Neural progenitor cell (in vitro differentiated cells): ENCODE data around the gene FHDC1. TPM values are rescaled to one million over a fixed set of nuclear protein-coding genes. Genes with fewer than 3 reads are reported as not detected.

ENCODE experiments used
- DNase-seq: peaks from one replicate; pipeline ENCODE4 v3.0.0-alpha.2; 2016; ENCODE audit warnings: low spot score
- H2AFZ ChIP-seq: fragments of 200-600 bp; sonication (generic); replicated peaks from 2 replicates; pipeline ENCODE4 v1.6.1; 2016; ENCODE audit warnings: antibody characterized with exemption
- H3F3A ChIP-seq: fragments of 200-600 bp; sonication (generic); 2 replicates; pipeline ENCODE4 v1.6.1; 2016; ENCODE audit warnings: antibody characterized with exemption, low read depth
- H3K27ac ChIP-seq: fragments of 200-600 bp; sonication (generic); 2 replicates; pipeline ENCODE4 v1.5.1; 2016; ENCODE audit warnings: mild to moderate bottlenecking
- H3K27me3 ChIP-seq: fragments of 200-600 bp; sonication (generic); 2 replicates; pipeline ENCODE4 v1.6.1; 2016; ENCODE audit warnings: mild to moderate bottlenecking, moderate library complexity
- H3K36me3 ChIP-seq: fragments of 200-600 bp; sonication (generic); 2 replicates; pipeline ENCODE4 v1.5.1; 2016
- H3K4me1 ChIP-seq: fragments of 200-600 bp; sonication (generic); 2 replicates; pipeline ENCODE4 v1.6.1; 2016; ENCODE audit warnings: mixed run types
- H3K4me2 ChIP-seq: fragments of 200-600 bp; sonication (generic); 2 replicates; pipeline ENCODE4 v1.6.1; 2016
- H3K4me3 ChIP-seq: fragments of 200-600 bp; sonication (generic); 2 replicates; pipeline ENCODE4 v1.5.1; 2016
- H3K79me2 ChIP-seq: fragments of 200-600 bp; sonication (generic); 2 replicates; pipeline ENCODE4 v1.6.1; 2016; ENCODE audit warnings: low read depth
- H3K9ac ChIP-seq: fragments of 200-600 bp; sonication (generic); 2 replicates; pipeline ENCODE4 v1.6.1; 2016
- H3K9me3 ChIP-seq: fragments of 200-600 bp; sonication (generic); 2 replicates; pipeline ENCODE4 v1.5.1; 2016; ENCODE audit warnings: low read depth
- H4K20me1 ChIP-seq: fragments of 200-600 bp; sonication (generic); 2 replicates; pipeline ENCODE4 v1.6.1; 2016; ENCODE audit warnings: low read depth
- H3K27ac Mint-ChIP-seq: 3 replicates; pipeline ENCODE4 v1.8.0; 2021; ENCODE audit warnings: mixed read lengths
- H3K27me3 Mint-ChIP-seq: 2 replicates; pipeline ENCODE4 v1.8.0; 2022; ENCODE audit warnings: low read depth, mild to moderate bottlenecking, inconsistent platforms, moderate library complexity, mixed read lengths; ENCODE audit not compliant: insufficient read depth
- H3K36me3 Mint-ChIP-seq: 3 replicates; pipeline ENCODE4 v1.8.0; 2021; ENCODE audit warnings: mixed read lengths
- H3K4me1 Mint-ChIP-seq: 3 replicates; pipeline ENCODE4 v1.8.0; 2021; ENCODE audit warnings: mixed read lengths
- H3K4me3 Mint-ChIP-seq: 3 replicates; pipeline ENCODE4 v1.8.0; 2021; ENCODE audit warnings: mild to moderate bottlenecking, moderate library complexity, mixed read lengths
- H3K9me3 Mint-ChIP-seq: 3 replicates; pipeline ENCODE4 v1.8.0; 2020; ENCODE audit warnings: mixed read lengths
- CTCF ChIP-seq: fragments of 200-600 bp; sonication (generic); IDR thresholded peaks from 2 replicates; pipeline ENCODE4 v1.5.1; 2017; ENCODE audit warnings: antibody characterized with exemption, mild to moderate bottlenecking
- EZH2 ChIP-seq: fragments of 200-600 bp; sonication (generic); IDR thresholded peaks from 2 replicates; pipeline ENCODE4 v1.6.1; 2017; ENCODE audit warnings: antibody characterized with exemption, mild to moderate bottlenecking, moderate library complexity
- EZH2phosphoT487 ChIP-seq: fragments of 200-600 bp; sonication (generic); IDR thresholded peaks from 2 replicates; pipeline ENCODE4 v1.6.1; 2017; ENCODE audit warnings: antibody characterized with exemption
- total RNA-seq: library from RNA; depleted of rRNA; stranded (reverse); fragments of >200 nt; gene quantifications from 2 replicates; pipeline ENCODE4 v1.2.3, GENCODE V29; 2015; ENCODE audit warnings: low replicate concordance

Gene FHDC1
- total RNA-seq, 1 donor from 2014 or later = 3.0 TPM

- H3K4me3 Mint-ChIP-seq = no peak overlapping the region
Observed at GRCh38 chr4:152998861-152999260, 62.7 kb downstream of the FHDC1 start.

GRCh38 chr4:152999346-153000075 is 63.4 kb downstream of the FHDC1 start:
- no peaks in the 10 kb centered on the region for H3K36me3 Mint-ChIP-seq
- Histone ChIP-seq H3K36me3 (no peaks in the 10 kb centered on the region), H2AFZ (no peak overlapping the region), H3K4me1 (peaks cover 45% of the 10 kb centered on the region), H3K9ac (no peak overlapping the region), H3K9me3 (no peaks in the 10 kb centered on the region), H3K27me3 (no peaks in the 10 kb centered on the region), H3K4me2 (no peak overlapping the region), H3K27ac (no peak overlapping the region), H3K79me2 (no peaks in the 10 kb centered on the region), H3F3A (peaks cover 15% of the 10 kb centered on the region), H4K20me1 (no peaks in the 10 kb centered on the region), H3K4me3 (no peak overlapping the region)
- H3K4me3 Mint-ChIP-seq = no peak overlapping the region
- TF ChIP-seq CTCF = no peak
- no peak for TF ChIP-seq EZH2
- no peak for TF ChIP-seq EZH2phosphoT487
- peaks cover 44% of the 10 kb centered on the region for H3K4me1 Mint-ChIP-seq
- peaks cover 2% of the 10 kb centered on the region for H3K9me3 Mint-ChIP-seq
- H3K27me3 Mint-ChIP-seq = peaks cover 12% of the 10 kb centered on the region
- no peak for DNase-seq
- no peak overlapping the region for H3K27ac Mint-ChIP-seq

More at GRCh38 chr4:152998861-152999260, 62.7 kb downstream of the FHDC1 start:
- TF ChIP-seq EZH2 = no peak
- TF ChIP-seq CTCF = no peak
- TF ChIP-seq EZH2phosphoT487 = no peak
- H3K36me3 ChIP-seq = no peaks in the 10 kb centered on the region
- peaks cover 38% of the 10 kb centered on the region for H3K4me1 ChIP-seq
- peaks cover 2% of the 10 kb centered on the region for H3K9me3 Mint-ChIP-seq
- no peak overlapping the region for H3K27ac ChIP-seq
- H2AFZ ChIP-seq = no peak overlapping the region
- H3K27ac Mint-ChIP-seq = no peak overlapping the region
- peaks cover 8% of the 10 kb centered on the region for H3F3A ChIP-seq
- peaks cover 37% of the 10 kb centered on the region for H3K4me1 Mint-ChIP-seq
- peaks cover 12% of the 10 kb centered on the region for H3K27me3 Mint-ChIP-seq
- H3K9me3 ChIP-seq = no peaks in the 10 kb centered on the region
- DNase-seq = no peak
- no peaks in the 10 kb centered on the region for H4K20me1 ChIP-seq
- no peak overlapping the region for H3K9ac ChIP-seq
- no peak overlapping the region for H3K4me2 ChIP-seq
- H3K36me3 Mint-ChIP-seq = no peaks in the 10 kb centered on the region
- no peaks in the 10 kb centered on the region for H3K27me3 ChIP-seq
- no peak overlapping the region for H3K4me3 ChIP-seq
- no peaks in the 10 kb centered on the region for H3K79me2 ChIP-seq

GRCh38 chr4:153000076-153000420 is 63.9 kb downstream of the FHDC1 start:
- no peaks in the 10 kb centered on the region for H3K36me3 Mint-ChIP-seq
- DNase-seq = no peak
- H3K9me3 Mint-ChIP-seq = peaks cover 2% of the 10 kb centered on the region
- H3K27ac Mint-ChIP-seq = no peak overlapping the region
- Histone ChIP-seq H3K9me3 (no peaks in the 10 kb centered on the region), H3K4me1 (peaks cover 50% of the 10 kb centered on the region), H3K36me3 (no peaks in the 10 kb centered on the region), H3K9ac (no peak overlapping the region), H3F3A (peaks cover 20% of the 10 kb centered on the region), H2AFZ (no peak overlapping the region), H4K20me1 (no peaks in the 10 kb centered on the region), H3K27ac (no peak overlapping the region), H3K4me3 (no peak overlapping the region), H3K79me2 (no peaks in the 10 kb centered on the region), H3K4me2 (no peak overlapping the region), H3K27me3 (no peaks in the 10 kb centered on the region)
- no peak overlapping the region for H3K4me3 Mint-ChIP-seq
- TF ChIP-seq CTCF (no peak), EZH2phosphoT487 (no peak), EZH2 (no peak)
- peaks cover 49% of the 10 kb centered on the region for H3K4me1 Mint-ChIP-seq
- peaks cover 12% of the 10 kb centered on the region for H3K27me3 Mint-ChIP-seq
